Ammon's horn (tissue), 1 donor: ENCODE measurements around the gene FMOD.

Experiments
- DNase-seq: peaks from one replicate; pipeline ENCODE4 v3.0.0-alpha.2; 2016; ENCODE audit warnings: low spot score

The FMOD gene

GRCh38 chr1:203351037-203351625 lies at the start of gene FMOD:
TSS of gene FMOD (minus strand) at chr1:203351122. CDS start at chr1:203348270, 2,852 bp downstream.
- no peak for DNase-seq

DNA sequence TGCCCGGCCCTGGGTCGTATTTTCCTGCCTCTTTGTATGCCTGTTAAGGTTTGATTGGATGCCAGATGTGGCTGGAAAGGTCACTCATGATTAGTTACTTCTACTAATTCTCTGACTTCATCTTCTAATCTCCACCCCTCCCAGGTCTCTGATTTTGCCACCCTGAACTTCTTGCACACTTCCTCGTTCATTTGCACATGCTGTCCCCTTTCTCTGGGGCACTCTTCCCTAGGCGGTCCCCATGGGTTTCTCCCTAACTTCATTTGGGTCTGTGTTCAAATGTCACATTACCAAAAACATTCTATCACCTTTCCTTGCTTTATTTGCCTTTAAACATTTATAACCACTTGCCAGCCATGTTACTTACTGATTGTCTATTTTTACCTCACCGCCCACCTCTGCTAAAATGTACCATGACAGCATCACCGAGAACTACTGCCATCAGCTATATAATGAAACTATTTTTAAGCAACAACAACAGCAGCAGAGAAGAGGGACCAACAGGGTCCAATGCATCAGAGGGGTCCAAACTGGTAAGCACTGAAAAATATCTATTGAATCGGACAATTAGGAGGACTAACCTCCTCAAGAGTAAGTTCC lies 45.8 kb upstream of the FMOD start:
- no peak for DNase-seq

- no peak for DNase-seq
Observed at GRCh38 chr1:203395751-203396150, 44.8 kb upstream of the FMOD start.

DNA sequence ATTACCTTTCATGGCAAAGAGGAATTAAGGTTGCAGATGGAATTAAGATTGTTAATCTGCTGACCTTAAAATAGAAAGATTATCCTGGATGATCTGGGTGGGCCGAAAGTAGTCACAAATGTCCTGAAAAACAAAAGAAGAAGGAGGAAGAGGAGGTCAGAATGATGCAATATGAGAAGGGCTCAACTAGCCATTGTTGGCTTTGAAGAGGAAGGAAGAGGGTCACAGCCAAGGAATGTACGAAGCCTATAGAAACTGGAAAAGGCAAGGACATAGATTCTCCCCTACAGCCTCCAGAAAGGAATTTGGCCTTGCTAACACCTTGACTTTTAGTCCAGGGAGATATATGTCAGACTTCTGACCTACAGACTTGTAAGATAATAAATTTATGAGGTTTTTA lies 39.4 kb upstream of the FMOD start:
- no peak for DNase-seq

- no peak for DNase-seq
Observed at GRCh38 chr1:203388683-203389082, 37.8 kb upstream of the FMOD start.

DNA sequence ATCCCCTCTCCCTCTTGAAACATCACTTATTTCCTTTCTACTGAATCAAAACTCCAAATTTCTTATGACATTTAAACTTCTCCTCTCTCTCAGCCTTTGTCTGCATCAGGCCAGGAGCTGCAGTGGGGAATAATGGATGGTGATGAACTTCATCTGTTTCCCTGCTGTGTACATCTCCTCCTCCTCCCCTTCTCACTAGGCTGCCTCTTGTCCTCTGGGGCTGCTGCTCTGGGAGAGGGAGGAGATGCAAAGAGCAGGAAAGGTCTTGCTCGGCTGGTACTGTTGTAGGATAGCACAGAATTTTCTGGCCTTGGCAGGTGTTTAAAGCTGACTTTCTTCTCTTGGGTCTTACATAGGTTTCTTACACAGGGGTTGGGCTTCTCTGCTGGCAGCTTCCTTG lies 31.1 kb upstream of the FMOD start:
- no peak for DNase-seq

DNA sequence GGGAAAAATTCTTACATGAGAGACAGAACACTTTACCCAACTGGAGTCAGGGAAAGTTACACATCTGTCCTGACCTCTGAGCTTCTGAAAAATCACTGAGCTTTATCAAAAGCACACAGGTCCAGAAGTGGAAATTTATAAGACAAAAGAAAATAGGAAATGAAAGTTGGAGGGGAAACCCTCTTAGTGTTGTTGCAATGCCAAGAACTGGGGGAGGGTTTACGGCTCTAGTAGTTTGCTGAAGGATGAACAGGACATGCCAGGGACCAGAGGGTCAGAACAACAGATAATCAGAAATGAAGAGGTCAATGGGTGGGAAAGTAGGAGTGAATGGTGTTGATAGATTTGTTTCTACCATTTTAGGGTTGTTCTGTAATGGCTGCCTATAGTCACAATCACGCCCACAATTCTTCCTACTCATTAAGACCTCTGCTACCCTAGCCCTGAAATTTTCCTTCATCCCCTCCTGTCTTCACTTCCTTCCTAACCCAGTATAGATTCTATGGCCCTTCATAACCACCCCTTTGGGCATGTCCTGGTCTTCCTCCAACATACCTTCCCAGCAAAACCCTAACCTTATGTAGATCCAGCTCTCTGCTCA lies 30.3 kb upstream of the FMOD start:
- DNase-seq = no peak

- DNase-seq = no peak
Observed at GRCh38 chr1:203380420-203381150, 29.7 kb upstream of the FMOD start.

DNA sequence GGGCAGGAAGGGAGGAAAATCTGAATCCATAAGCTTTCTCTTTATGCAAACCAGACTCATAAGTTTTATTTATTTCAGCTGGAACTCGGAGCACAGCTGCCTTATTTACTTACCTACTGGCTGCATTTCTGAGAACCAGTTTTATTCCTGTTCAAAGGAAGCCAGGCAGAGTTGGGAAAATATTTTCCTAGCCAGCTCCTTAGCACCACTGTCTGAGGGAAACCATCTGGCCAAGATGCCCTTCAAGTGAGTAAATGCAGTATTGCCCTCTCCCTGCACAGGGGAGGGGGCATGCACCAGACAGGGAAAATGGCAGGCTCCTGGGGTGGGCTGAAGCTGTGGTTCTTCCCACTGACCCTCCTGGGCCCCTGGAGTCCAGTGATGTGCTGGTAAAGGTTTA lies 28.9 kb upstream of the FMOD start:
- DNase-seq = no peak

DNA sequence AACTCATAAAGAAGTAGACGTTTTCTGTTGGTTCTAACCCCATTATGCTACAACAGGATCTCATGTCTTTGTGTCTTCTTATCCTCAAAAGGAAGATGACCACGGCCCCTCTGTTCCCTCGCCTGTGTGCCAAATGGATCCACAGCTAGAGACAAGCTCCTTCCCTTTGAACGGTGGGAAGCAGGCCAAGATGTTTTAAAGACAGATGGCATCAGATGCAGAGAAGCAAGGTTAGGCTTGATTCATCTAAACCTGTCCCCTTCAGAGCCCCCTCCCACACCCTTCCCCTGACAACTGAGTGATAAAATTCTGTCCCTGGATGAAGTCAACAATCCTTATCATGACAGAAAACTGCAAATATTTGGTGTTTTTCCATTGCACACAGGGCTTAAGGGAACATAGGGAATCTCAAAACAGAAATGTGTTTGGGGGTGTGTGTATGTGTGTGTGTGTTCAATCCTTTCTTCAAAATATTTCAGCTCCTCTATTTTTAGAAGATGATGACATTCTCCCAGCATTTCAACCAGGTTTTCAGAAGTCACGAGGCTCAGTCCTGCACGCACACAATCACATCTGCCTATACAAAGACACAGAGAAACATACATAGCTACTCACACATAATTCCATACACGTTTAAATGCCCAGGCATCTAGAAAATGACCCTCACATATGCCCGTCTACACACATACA lies 27.8 kb upstream of the FMOD start:
- DNase-seq = no peak

- DNase-seq = no peak
Observed at GRCh38 chr1:203373991-203374390, 23.1 kb upstream of the FMOD start.

DNA sequence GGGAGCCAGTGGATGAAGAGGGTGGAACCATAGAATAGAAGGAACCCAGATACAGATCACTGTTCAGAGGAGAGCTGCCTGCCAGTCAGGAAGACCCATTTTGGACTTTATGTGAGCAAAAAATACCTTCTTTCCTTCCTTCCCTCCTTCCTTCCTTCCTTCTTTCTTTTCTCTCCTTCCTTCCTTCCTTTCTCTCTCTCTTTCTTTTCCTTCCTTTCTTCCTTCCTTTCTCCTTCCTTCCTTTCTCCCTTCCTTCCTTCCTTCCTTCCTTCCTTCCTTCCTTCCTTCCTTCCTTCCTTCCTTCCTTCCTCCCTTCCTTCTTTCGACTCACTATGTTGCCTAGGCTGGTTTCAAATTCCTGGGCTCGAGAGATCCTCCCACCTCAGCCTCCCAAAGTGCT lies 22.1 kb upstream of the FMOD start:
- no peak for DNase-seq

DNA sequence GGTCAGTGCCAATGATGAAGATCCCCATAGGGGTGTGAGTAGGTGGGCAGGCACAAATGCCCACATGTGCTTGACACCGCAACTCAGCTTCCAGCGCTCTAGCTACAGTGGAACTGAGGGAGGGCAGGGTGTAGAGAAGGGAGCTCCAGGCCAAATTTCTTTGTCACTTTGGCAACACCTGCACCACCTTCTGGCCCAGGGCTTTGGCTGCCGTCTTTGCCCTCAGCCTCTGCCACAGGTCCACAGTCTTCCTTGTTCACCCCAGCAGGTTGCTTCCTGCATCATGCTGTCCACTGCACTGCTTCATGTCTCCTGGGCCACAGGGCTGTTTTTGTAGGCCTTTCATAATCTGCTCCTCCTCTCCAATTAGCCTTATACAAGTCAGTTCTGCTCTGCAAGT lies 20.4 kb upstream of the FMOD start:
- no peak for DNase-seq

DNA sequence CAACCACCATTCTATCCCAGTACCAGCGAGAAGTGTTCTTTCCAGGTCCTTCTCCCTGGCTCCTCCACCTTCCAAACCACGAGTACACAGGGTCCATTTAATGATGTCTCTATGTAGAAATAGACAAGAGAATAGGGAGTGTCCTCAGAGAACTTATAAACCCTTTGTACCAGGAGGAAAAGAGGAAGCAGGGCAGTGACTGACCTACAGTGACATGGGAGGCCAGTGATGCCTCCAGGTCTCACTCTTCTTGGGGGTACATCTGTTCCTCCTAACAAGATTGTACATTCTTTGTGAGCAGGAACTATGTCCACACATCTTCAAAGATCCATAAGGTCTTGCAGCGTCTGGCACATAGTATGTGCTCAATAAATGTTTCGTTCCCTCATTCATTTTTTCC lies 18.7 kb upstream of the FMOD start:
- DNase-seq = no peak

- DNase-seq = no peak
Observed at GRCh38 chr1:203368624-203369451, 17.9 kb upstream of the FMOD start.

GRCh38 chr1:203367057-203367456 lies 16.1 kb upstream of the FMOD start:
- DNase-seq = peak; percentile 45

- no peak for DNase-seq
Observed at GRCh38 chr1:203366476-203366875, 15.6 kb upstream of the FMOD start.

- DNase-seq = no peak
Observed at GRCh38 chr1:203364806-203365205, 13.9 kb upstream of the FMOD start.

DNA sequence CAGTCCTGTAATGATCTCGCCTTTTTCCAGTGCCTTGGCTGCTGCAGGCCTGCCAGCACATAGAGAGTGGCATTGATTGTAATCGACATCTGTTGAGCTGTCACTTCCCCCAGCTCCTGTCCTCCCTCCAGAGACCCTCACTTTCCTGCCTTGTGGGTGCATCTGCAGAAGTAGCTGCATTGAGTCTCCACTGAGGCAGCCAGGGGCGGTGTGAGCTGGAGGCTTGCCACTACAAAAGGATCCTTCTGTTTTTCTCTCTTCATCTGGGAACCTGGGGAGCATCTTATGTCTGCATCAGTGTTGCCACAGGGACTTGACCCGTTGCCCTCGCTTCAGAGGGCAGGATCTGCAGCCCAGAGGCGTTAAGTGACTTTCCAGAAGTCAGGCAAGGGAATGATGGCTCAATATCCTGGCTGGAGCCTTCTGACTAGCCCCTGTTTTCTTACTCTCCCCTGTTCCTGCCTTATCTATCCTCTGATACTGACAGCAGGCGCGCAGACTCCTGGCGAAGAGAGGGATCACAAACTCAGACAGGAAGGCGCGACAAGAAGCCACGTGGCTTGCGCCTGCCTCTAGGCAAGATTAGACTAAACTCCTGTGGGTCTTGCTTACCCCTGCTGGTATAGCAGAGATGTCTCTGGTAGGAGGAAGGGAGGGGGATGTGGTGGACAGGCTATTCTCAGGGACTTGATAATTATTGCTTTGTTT lies 13.3 kb upstream of the FMOD start:
- DNase-seq = no peak

DNA sequence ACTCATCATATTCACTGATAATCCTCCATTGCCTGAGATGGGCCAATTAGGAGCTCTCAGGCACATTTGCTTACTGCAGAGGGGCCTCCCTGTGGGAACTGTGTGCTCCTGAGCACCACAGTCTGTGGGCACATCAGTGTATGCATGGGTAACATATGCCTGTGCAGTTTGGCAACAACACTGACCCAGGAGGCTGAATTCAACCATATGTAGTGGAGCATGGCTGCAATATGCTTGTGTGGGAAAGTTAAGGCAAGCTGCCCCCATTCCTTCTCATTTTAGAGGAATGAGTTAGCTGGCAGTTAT lies 11.8 kb upstream of the FMOD start:
- peak; percentile 62 for DNase-seq
